NCI-H748 (cell line): ENCODE results near the gene B9D1.
A peak's percentile ranks its signal among the peaks of the same experiment; 100 is the strongest.

ENCODE experiments used
- DNase-seq: peaks from one replicate; lab custom pipeline; 2025; ENCODE audit not compliant: unreplicated experiment; lab: John Stamatoyannopoulos, UW

Gene B9D1

DNA sequence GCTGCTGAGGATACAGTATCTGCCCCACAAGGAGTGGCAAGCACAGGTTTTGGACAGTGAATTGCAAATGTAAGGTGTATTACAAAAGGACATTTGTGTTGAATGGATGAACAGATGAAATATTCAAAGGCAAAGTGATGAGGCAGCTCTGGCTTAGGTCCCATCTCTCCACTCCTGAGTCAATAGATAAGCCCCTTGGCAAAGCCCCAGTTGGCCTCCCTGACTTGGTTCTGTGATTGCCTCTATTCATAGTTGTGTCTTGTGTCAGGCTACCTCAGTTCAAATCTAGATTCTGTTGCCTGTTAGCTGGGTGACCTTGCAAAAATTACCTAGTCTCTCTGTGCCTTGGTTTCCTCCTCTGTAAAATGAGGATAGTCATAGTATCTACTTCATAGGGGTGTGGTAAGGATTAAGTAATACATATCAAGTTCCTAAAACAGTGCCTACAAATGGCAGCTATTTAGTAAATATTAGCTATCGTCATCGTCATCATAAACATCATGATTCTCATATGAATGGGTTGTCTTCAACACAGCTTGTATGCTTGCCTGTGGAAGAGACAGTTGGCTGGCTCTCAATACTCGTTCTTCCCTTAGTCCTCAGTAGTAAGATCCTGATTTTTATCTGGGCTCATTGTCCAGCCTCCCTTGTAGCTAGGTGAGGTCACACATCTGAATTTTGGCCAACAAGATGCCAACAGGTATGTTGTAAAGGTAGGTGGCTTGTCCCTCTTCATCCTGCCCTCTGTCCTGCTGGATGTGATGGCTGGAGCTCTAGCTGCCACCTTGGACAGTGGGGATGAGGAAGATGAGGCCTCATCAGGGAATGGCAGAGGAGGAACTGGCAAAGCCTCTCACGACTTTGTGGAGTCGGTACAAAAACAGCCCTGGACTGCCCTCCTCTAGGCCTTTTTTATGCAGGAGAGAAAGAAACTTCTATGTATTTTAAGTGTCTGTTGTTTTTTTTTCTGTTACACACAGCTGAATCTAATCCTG, 26.6 kb upstream of the B9D1 start:
- no peak for DNase-seq

DNA sequence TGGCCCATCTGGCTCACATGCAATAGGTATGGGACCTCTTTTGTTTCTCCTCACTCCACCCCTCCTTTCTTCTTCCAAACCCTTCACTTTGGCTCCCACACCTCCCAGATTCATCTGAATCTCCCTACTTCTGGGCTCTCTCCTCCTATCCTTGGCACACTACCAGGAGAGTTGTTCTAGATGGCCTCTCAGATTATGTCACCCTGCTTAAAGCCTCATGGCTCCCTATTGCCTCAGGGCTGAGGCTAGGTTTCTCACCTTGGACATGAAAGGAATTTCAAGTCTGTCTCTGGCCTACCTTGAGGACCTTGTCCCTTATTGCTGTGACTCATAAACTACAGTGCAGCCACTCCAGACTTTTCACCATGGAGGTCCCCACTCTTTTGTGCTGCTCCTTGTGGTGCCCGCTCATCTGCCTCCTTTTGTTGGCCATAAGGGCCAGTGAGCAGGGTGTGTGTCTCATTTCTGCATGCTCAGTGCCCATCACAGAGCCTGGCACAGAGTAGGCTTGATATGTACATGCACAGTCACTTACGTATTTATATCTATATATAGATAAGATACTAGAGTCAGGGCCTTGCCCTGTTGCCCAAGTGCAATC, 25.5 kb upstream of the B9D1 start:
- no peak for DNase-seq

- DNase-seq, result peak; percentile 33
These were observed 24.7 kb upstream of the B9D1 start, which contains the start of gene MFAP4 for GRCh38 chr17:19386974-19387920. Gene MFAP4 (minus strand): TSS chr17:19387190. CDS start chr17:19387155, 35 bp downstream.

DNA sequence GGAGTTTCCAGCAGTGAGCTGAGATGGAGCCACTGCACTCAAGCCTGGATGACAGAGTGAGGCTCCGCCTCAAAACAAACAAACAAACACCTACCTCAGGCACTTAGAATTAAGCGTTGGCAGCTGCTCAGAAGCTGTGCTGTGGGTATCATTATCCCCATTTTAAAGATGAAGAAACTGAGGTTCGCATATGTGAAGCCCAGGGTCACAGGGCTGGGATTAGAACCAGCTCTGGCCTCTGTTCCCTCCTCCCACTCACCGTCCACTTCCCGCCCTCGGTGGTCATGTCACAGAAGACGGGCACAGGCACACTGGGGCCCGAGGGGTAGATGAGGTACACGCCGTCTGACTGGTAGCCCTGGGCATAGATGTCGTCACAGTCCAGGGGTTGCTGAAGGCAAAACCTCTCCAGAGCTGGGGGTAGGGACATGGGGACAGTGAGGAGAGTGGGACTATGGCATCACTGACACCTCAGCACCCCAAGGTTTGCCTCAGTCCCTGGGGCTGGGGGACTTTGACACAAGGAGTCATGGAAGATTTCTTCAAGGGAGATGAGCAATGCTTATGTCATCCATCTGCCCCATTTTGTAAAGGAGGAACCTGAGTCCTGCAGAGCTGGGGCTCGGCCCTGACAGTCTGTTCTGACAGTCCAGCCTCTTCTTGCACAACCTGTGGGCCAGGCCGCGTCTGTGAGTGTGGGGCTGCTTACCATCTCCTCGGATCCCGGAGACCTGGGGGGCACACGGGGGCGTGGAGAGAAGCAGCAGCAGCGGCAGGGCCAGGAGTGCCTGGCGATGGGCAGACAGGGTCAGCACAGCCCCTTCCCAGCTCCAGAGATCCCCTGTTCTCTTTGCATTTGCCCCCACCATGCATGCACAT, 23.8 kb upstream of the B9D1 start:
- DNase-seq, result no peak

DNA sequence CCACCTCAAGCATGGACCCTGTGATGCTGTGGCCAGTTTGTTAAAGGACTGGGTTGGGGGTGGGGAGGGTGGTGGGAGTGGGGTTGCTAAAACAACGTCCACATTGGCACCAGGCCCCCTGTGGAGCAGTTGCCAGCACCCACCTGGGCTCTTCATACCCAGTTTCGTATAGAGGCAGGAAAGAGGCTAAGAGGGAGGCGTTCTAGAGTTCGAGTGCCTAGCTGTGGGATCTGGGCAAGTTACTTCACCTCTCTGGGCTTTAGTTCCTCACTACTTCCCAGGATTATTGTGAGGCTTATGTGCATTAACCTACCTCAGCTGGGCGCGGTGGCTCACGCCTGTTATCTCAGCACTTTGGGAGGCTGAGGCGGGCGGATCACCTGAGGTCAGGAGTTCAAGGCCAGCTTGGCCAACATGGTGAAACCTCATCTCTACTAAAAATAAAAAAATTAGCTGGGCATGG, 23.0 kb upstream of the B9D1 start:
- no peak for DNase-seq

- DNase-seq, result no peak
These were observed 22.3 kb upstream of the B9D1 start for GRCh38 chr17:19384723-19385391.

DNA sequence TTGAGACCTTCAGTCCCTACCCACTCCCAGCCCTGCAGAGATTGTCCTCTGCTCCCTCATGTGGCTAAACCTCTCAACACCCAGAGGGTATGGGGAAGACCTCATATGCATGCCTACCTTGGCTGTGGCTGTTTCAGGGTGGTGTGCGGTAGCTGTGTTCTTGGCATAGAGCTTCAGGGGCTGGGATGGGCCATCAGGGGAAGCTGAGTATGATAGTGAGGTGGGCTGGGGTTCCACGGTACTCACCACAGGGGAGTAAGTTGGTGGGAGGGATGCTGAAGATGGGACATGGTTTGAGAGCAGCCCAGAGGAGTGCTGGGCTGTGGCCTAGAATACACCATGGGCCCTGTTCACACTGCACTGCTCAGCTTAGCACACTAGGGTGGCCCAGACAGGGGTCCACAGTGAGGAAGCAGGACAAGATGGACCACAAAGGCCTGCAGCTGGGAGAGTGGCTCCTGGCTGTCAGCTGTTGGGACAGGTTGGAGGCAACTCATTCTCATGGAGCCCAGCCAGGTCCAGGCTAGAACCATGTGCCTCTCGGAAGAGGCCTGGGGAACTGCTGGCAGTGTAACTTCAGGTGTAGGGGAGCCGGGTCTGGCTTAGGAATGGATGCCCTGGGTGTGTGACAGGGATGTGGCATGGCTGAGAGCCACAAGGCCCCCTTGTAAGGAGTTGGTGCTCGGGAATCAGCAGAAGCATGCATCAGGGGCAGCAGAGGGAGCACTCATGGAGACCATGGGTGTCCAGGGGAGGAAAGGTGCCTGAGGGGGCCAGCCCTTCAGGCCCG, 21.4 kb upstream of the B9D1 start:
- DNase-seq, result no peak

- no peak for DNase-seq
These were observed 20.3 kb upstream of the B9D1 start for GRCh38 chr17:19382531-19383444.

- no peak for DNase-seq
These were observed 19.4 kb upstream of the B9D1 start for GRCh38 chr17:19381741-19382444.

DNA sequence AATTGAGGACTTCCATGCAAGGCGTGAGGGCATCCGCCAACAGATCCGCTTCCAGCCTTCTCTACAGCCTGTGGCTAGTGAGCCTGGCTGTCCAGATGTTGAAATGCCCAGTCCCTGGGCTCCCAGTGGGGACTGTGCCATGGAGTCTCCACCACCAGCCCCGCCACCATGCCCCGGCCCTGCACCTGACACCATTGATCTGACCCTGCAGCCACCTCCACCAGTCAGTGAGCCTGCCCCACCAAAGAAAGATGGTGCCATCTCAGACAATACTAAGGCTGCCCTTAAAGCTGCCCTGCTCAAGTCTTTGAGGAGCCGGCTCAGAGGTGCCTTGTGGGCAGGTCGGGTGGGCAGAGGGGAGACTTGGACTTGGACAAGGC, 18.8 kb upstream of the B9D1 start:
- no peak for DNase-seq

DNA sequence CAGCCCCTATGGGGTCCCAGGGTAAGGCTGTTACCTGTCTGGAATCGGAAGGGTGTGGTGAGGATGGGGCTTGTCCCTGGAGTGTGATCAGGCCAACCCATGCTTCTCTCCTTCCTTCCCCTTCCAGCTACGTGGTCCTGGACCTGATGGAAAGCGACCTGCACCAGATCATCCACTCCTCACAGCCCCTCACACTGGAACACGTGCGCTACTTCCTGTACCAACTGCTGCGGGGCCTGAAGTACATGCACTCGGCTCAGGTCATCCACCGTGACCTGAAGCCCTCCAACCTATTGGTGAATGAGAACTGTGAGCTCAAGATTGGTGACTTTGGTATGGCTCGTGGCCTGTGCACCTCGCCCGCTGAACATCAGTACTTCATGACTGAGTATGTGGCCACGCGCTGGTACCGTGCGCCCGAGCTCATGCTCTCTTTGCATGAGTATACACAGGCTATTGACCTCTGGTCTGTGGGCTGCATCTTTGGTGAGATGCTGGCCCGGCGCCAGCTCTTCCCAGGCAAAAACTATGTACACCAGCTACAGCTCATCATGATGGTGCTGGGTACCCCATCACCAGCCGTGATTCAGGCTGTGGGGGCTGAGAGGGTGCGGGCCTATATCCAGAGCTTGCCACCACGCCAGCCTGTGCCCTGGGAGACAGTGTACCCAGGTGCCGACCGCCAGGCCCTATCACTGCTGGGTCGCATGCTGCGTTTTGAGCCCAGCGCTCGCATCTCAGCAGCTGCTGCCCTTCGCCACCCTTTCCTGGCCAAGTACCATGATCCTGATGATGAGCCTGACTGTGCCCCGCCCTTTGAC, 18.2 kb upstream of the B9D1 start:
- no peak for DNase-seq

- DNase-seq, result no peak
These were observed 17.0 kb upstream of the B9D1 start for GRCh38 chr17:19379361-19380065.

- DNase-seq, result peak; percentile 78
These were observed 16.2 kb upstream of the B9D1 start, which contains the start of gene MAPK7 for GRCh38 chr17:19378416-19379360. Gene MAPK7 (plus strand): TSS chr17:19378498. CDS start chr17:19378901, 403 bp downstream.
